SU-DHL-6 (cell line): Measurements from ENCODE around the gene SYNRG.

Experiments
- H2AFZ ChIP-seq: fragments of 200-600 bp; sonication (generic); 2 replicates; pipeline ENCODE4 v1.6.1; 2014; ENCODE audit warnings: low read depth, mild to moderate bottlenecking, moderate library complexity, mixed read lengths, antibody characterized with exemption, low read length; ENCODE audit not compliant: severe bottlenecking
- H3F3A ChIP-seq: fragments of 200-600 bp; shearing (Covaris generic); 2 replicates; pipeline ENCODE4 v1.6.0; 2016; ENCODE audit warnings: antibody characterized with exemption, mild to moderate bottlenecking; ENCODE audit not compliant: insufficient read depth
- H3K27ac ChIP-seq: fragments of 200-600 bp; sonication (generic); 2 replicates; pipeline ENCODE4 v1.5.1; 2016; ENCODE audit warnings: low read depth, mild to moderate bottlenecking, low read length, moderate library complexity, mixed read lengths
- H3K27me3 ChIP-seq: fragments of 200-600 bp; sonication (generic), shearing (Covaris generic); 2 replicates; pipeline ENCODE4 v1.6.0; 2014; ENCODE audit warnings: mild to moderate bottlenecking, low read length
- H3K36me3 ChIP-seq: fragments of 200-600 bp; sonication (generic); 2 replicates; pipeline ENCODE4 v1.6.1; 2014; ENCODE audit warnings: mild to moderate bottlenecking, low read length, mixed read lengths
- H3K4me2 ChIP-seq: fragments of 300-600, 200-600 bp; shearing (Covaris generic), sonication (generic); 2 replicates; pipeline ENCODE4 v1.6.0; 2014; ENCODE audit warnings: low read length, low read depth, mild to moderate bottlenecking; ENCODE audit not compliant: poor library complexity, severe bottlenecking
- H3K4me3 ChIP-seq: fragments of 200-600 bp; sonication (generic); 2 replicates; pipeline ENCODE4 v1.5.1; 2014; ENCODE audit warnings: antibody characterized with exemption, low read length, mild to moderate bottlenecking, mixed read lengths; ENCODE audit not compliant: insufficient read depth, poor library complexity, severe bottlenecking
- H3K79me2 ChIP-seq: fragments of 200-600 bp; sonication (generic); 2 replicates; pipeline ENCODE4 v1.6.1; 2014; ENCODE audit warnings: mild to moderate bottlenecking, low read length, moderate library complexity; ENCODE audit not compliant: insufficient read depth
- H3K9ac ChIP-seq: fragments of 200-600 bp; sonication (generic); 2 replicates; pipeline ENCODE4 v1.7.0; 2014; ENCODE audit warnings: mild to moderate bottlenecking, low read length
- H3K9me2 ChIP-seq: fragments of 200-600 bp; sonication (generic); replicated peaks from 2 replicates; pipeline ENCODE4 v1.6.1; 2014; ENCODE audit warnings: low read length; ENCODE audit not compliant: insufficient read depth
- H3K9me3 ChIP-seq: fragments of 200-600 bp; sonication (generic); 2 replicates; pipeline ENCODE4 v1.6.1; 2014; ENCODE audit warnings: low read length, mixed read lengths; ENCODE audit not compliant: insufficient read depth
- H4K20me1 ChIP-seq: fragments of 200-600 bp; sonication (generic); 2 replicates; pipeline ENCODE4 v1.6.1; 2014; ENCODE audit warnings: low read depth, mild to moderate bottlenecking, antibody characterized with exemption, low read length, moderate library complexity, mixed read lengths
- EZH2phosphoT487 ChIP-seq: fragments of 200-600 bp; sonication (generic), shearing (Covaris generic); conservative IDR thresholded peaks from 2 replicates; pipeline ENCODE4 v1.6.1; 2018; ENCODE audit warnings: mild to moderate bottlenecking, antibody characterized with exemption, low read length, moderate library complexity, mixed read lengths
- TF ChIP-seq, protein P1 (sequence below): fragments of 200-600 bp; sonication (generic); IDR thresholded peaks from one replicate; pipeline ENCODE4 v1.5.1; 2017; ENCODE audit warnings: antibody characterized with exemption, mild to moderate bottlenecking, low read length, moderate library complexity; ENCODE audit not compliant: insufficient read depth, poor library complexity, severe bottlenecking

SYNRG gene

GRCh38 chr17:37543637-37544052 is 65.6 kb downstream of the SYNRG start:
- no peaks in the 10 kb centered on the region for H3F3A ChIP-seq
- H3K27me3 ChIP-seq, result no peaks in the 10 kb centered on the region
- no peak overlapping the region for H3K4me2 ChIP-seq
- peaks cover 21% of the 10 kb centered on the region; the same call in 1 of the 2 replicates for H3K36me3 ChIP-seq
- no peak overlapping the region for H3K27ac ChIP-seq
- H3K9me2 ChIP-seq, result no peaks in the 10 kb centered on the region
- H3K9ac ChIP-seq, result no peak overlapping the region
- H2AFZ ChIP-seq, result no peak overlapping the region
- peaks cover 29% of the 10 kb centered on the region for H3K79me2 ChIP-seq
- H3K4me3 ChIP-seq, result no peak overlapping the region
- no peaks in the 10 kb centered on the region for H4K20me1 ChIP-seq
- TF ChIP-seq, protein P1, sequence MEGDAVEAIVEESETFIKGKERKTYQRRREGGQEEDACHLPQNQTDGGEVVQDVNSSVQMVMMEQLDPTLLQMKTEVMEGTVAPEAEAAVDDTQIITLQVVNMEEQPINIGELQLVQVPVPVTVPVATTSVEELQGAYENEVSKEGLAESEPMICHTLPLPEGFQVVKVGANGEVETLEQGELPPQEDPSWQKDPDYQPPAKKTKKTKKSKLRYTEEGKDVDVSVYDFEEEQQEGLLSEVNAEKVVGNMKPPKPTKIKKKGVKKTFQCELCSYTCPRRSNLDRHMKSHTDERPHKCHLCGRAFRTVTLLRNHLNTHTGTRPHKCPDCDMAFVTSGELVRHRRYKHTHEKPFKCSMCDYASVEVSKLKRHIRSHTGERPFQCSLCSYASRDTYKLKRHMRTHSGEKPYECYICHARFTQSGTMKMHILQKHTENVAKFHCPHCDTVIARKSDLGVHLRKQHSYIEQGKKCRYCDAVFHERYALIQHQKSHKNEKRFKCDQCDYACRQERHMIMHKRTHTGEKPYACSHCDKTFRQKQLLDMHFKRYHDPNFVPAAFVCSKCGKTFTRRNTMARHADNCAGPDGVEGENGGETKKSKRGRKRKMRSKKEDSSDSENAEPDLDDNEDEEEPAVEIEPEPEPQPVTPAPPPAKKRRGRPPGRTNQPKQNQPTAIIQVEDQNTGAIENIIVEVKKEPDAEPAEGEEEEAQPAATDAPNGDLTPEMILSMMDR, result no peak
- TF ChIP-seq EZH2phosphoT487, result no peak
- H3K9me3 ChIP-seq, result no peaks in the 10 kb centered on the region

- no peaks in the 10 kb centered on the region for H3K27me3 ChIP-seq
- H3K27ac ChIP-seq, result no peak overlapping the region
- H3K9me3 ChIP-seq, result no peaks in the 10 kb centered on the region
- TF ChIP-seq EZH2phosphoT487, result no peak
- TF ChIP-seq, protein P1, result no peak
- no peak overlapping the region for H3K4me3 ChIP-seq
- no peak overlapping the region for H2AFZ ChIP-seq
- H3K79me2 ChIP-seq, result peaks cover 19% of the 10 kb centered on the region
- H3K9me2 ChIP-seq, result no peaks in the 10 kb centered on the region
- H3K36me3 ChIP-seq, result peaks cover 21% of the 10 kb centered on the region; the same call in 1 of the 2 replicates
- H4K20me1 ChIP-seq, result no peaks in the 10 kb centered on the region
- no peak overlapping the region for H3K9ac ChIP-seq
- H3K4me2 ChIP-seq, result no peak overlapping the region
- no peaks in the 10 kb centered on the region for H3F3A ChIP-seq
Measured at GRCh38 chr17:37541880-37542660, 67.1 kb downstream of the SYNRG start.

- no peak overlapping the region for H3K4me2 ChIP-seq
- TF ChIP-seq EZH2phosphoT487, result no peak
- TF ChIP-seq, protein P1, result no peak
- no peak overlapping the region for H2AFZ ChIP-seq
- H3K9me3 ChIP-seq, result no peaks in the 10 kb centered on the region
- no peak overlapping the region for H3K27ac ChIP-seq
- no peaks in the 10 kb centered on the region for H4K20me1 ChIP-seq
- H3K9ac ChIP-seq, result no peak overlapping the region
- H3K27me3 ChIP-seq, result no peaks in the 10 kb centered on the region
- H3K9me2 ChIP-seq, result no peaks in the 10 kb centered on the region
- no peak overlapping the region for H3K4me3 ChIP-seq
- no peaks in the 10 kb centered on the region for H3F3A ChIP-seq
- no peaks in the 10 kb centered on the region for H3K79me2 ChIP-seq
- H3K36me3 ChIP-seq, result peaks cover 32% of the 10 kb centered on the region; the same call in 1 of the 2 replicates
Measured at GRCh38 chr17:37538981-37539659, 70.1 kb downstream of the SYNRG start.
